Measurements from ENCODE around the gene ABTB2.
A peak's percentile ranks its signal among the peaks of the same experiment; 100 is the strongest.

Gene ABTB2

GRCh38 chr11:34148504-34149165 lies 209.2 kb downstream of the ABTB2 start:
- Mint-ChIP-seq H3K4me1 (no peaks in the 10 kb centered on the region), H3K36me3 (peaks cover 71% of the 10 kb centered on the region), H3K27ac (no peak overlapping the region), H3K9me3 (no peaks in the 10 kb centered on the region), H3K4me3 (no peak overlapping the region)
- ATAC-seq (no peak), DNase-seq (ENCODE audit: low spot score in 2 of 2) (no peak)

- no peaks in the 10 kb centered on the region for H3K4me1 Mint-ChIP-seq
- no peak for DNase-seq (ENCODE audit: low spot score in 2 of 2)
- peaks cover 76% of the 10 kb centered on the region for H3K36me3 Mint-ChIP-seq
- no peak for ATAC-seq
- H3K9me3 Mint-ChIP-seq, result no peaks in the 10 kb centered on the region
- no peak overlapping the region for H3K27ac Mint-ChIP-seq
- no peak overlapping the region for H3K4me3 Mint-ChIP-seq
These were observed 210.2 kb downstream of the ABTB2 start for GRCh38 chr11:34147581-34147980.

- Mint-ChIP-seq H3K36me3 (peaks cover 82% of the 10 kb centered on the region), H3K9me3 (no peaks in the 10 kb centered on the region), H3K4me3 (no peak overlapping the region), H3K4me1 (no peaks in the 10 kb centered on the region), H3K27ac (no peak overlapping the region)
- DNase-seq (ENCODE audit: low spot score in 2 of 2) (no peak), ATAC-seq (no peak)
These were observed 210.9 kb downstream of the ABTB2 start for GRCh38 chr11:34146866-34147265.

DNA sequence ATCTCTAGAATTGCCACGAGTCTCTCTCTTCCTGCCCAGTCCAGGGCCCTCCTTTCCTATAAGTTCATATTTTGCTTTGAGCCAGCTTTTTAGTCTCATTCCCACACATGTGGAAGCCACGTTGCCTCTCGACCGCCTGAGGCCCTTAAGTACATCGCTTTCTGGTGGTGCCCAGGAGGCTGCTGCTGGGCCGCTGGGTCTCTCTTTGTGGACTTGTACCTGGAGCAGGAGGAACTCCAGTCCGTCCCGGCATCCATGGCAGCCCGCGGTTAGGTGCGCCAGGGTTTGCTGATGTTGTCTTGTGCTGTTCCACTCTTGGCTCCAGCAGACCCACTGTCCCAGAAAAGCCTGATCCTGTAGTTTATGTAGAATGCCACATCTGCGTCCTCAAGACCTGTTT lies 211.4 kb downstream of the ABTB2 start:
- Mint-ChIP-seq H3K4me3 (no peak overlapping the region), H3K9me3 (no peaks in the 10 kb centered on the region), H3K4me1 (no peaks in the 10 kb centered on the region), H3K36me3 (peaks cover 86% of the 10 kb centered on the region), H3K27ac (no peak overlapping the region)
- ATAC-seq (no peak), DNase-seq (ENCODE audit: low spot score in 2 of 2) (no peak)

DNA sequence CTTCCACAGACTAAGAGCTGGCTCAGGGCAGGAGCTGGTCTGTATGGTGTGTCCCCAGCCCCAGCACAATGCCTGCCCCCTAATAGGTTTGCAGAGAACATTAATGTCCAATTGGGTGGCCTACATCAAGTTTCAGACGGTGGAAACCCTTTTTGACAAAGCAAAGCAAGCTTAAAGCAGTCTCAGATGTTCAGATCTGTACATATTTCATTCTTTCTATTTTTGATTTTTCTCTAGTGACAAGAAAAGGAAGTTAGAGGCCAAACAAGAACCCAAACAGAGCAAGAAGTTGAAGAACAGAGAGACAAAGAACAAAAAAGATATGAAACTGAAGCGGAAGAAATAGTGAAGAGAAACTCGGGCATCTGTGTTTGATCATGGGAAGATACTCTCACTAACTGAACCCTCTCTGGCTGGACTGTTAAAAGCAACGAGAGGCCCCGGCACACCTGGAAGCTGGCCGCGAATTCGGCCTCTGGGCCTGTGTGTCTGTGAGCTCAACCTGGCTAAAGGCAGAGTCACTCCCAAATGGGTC lies 211.9 kb downstream of the ABTB2 start:
- Mint-ChIP-seq H3K4me1 (no peaks in the 10 kb centered on the region), H3K4me3 (no peak overlapping the region), H3K27ac (peak overlapping the region; percentile 10), H3K36me3 (peaks cover 89% of the 10 kb centered on the region), H3K9me3 (no peaks in the 10 kb centered on the region)
- DNase-seq (ENCODE audit: low spot score in 2 of 2) (no peak), ATAC-seq (no peak)

GRCh38 chr11:34145073-34145472 lies 212.7 kb downstream of the ABTB2 start:
- Mint-ChIP-seq H3K36me3 (peaks cover 96% of the 10 kb centered on the region), H3K9me3 (no peaks in the 10 kb centered on the region), H3K4me3 (no peak overlapping the region), H3K4me1 (no peaks in the 10 kb centered on the region), H3K27ac (peak overlapping the region; percentile 10)
- no peak for ATAC-seq
- no peak for DNase-seq (ENCODE audit: low spot score in 2 of 2)

- peak overlapping the region; percentile 45 for H3K27ac Mint-ChIP-seq
- H3K9me3 Mint-ChIP-seq, result no peaks in the 10 kb centered on the region
- H3K4me3 Mint-ChIP-seq, result no peak overlapping the region
- DNase-seq (ENCODE audit: low spot score in 2 of 2) (no peak), ATAC-seq (no peak)
- H3K36me3 Mint-ChIP-seq, result peaks cover 96% of the 10 kb centered on the region
- H3K4me1 Mint-ChIP-seq, result peaks cover 8% of the 10 kb centered on the region
These were observed 214.8 kb downstream of the ABTB2 start for GRCh38 chr11:34143048-34143447.

DNA sequence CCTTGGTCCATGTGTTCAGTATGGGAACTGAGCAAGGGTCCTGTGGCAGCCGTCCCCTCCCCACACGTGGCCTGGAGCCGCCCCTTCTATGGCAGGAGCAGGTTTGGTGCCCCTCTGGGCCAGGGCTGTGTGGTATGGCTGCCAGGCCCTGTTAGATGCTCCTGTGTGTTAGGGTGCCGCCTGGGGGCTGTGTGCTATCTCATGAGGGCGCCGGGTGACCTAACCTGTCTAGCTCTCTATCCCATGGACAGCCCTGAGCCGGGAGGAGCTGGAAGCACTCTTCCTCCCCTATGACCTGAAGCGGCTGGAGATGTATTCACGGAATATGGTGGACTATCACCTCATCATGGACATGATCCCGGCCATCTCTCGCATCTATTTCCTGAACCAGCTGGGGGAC lies 217.7 kb downstream of the ABTB2 start:
- Mint-ChIP-seq H3K4me1 (peaks cover 14% of the 10 kb centered on the region), H3K27ac (no peak overlapping the region), H3K9me3 (no peaks in the 10 kb centered on the region), H3K36me3 (peaks cover 96% of the 10 kb centered on the region), H3K4me3 (no peak overlapping the region)
- ATAC-seq, result no peak
- DNase-seq (ENCODE audit: low spot score in 2 of 2), result no peak

DNA sequence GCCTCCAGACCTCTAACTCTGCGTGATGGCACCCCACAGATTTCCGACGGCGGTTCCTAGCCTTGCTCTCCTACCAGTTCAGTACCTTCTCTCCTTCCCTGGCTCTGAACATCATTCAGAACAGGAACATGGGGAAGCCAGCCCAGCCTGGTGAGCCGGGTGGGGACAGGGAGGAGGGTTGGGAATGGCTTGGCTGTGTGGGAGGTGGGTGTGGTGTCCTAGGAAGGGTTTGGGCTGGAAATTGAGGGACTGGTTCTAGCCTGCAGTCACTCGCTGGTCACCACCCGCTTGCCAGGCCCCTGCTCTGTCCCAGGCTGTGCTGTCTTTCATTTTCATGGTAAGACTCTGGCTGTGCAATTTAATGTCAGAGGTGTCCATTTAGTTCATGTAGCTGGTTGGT lies 218.5 kb downstream of the ABTB2 start:
- Mint-ChIP-seq H3K36me3 (peaks cover 96% of the 10 kb centered on the region), H3K27ac (peak overlapping the region; percentile 32), H3K4me1 (peaks cover 14% of the 10 kb centered on the region), H3K9me3 (no peaks in the 10 kb centered on the region), H3K4me3 (no peak overlapping the region)
- DNase-seq (ENCODE audit: low spot score in 2 of 2) (no peak), ATAC-seq (no peak)

DNA sequence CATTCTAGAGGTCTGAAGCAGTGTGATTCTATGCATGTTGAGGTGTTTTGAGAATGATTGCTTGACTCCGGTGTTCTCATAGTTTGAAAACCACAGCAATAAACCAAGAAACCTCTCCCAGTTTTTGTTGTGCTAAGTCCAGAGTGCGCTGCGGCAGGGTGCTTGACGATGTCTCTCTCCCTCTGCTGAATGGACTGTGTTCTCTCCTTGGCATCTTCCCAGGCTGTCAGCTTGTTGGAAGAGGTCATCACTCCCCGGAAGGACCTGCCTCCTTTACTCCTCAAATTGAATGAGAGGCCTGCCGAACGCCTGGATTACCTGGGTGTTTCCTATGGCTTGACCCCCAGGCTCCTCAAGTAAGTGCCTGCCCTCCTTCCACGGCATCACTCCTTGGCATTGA lies 221.4 kb downstream of the ABTB2 start:
- Mint-ChIP-seq H3K4me1 (peaks cover 14% of the 10 kb centered on the region), H3K27ac (no peak overlapping the region), H3K9me3 (no peaks in the 10 kb centered on the region), H3K4me3 (no peak overlapping the region), H3K36me3 (peaks cover 96% of the 10 kb centered on the region)
- ATAC-seq, result no peak
- DNase-seq (ENCODE audit: low spot score in 2 of 2), result no peak

DNA sequence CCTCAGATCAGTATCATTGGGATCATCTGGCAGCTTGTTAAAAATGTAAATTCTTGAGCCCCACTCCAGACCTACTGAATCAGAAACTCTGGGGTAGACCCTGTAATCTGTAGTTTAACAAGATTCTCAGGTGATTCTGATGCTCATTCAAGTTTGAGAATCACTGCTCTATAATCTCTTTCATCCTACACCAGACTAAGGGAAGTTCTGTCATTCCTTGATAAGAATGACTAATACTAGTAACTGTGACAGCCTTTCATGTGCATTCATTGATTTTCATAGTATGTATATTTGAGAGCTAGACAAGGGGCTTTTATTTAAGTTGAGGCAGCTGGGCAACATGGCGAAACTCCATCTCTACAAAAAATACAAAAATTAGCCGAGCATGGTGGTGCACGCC lies 222.4 kb downstream of the ABTB2 start:
- Mint-ChIP-seq H3K27ac (no peak overlapping the region), H3K4me1 (peaks cover 14% of the 10 kb centered on the region), H3K4me3 (no peak overlapping the region), H3K9me3 (no peaks in the 10 kb centered on the region), H3K36me3 (peaks cover 100% of the 10 kb centered on the region)
- ATAC-seq (peak; percentile 74), DNase-seq (ENCODE audit: low spot score in 2 of 2) (no peak)

DNA sequence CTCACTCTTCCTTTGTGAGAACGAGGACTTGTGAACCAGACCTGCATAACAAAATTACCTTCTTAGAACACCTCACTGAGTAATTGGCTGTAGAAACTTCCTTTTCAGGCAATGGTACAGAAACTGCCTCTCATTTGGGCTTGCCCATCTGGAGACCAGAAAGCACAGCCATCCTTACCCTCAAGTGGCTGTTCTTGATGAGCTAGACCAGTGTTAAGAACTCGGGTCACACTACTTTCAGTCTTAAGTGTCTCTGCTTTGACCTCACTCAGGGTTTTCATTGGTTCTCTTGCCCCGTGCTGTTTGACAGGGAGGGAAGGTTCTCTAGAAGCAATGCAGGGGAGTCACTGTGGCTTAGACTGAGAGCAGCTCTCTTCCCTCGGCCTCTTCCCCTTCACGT lies 223.0 kb downstream of the ABTB2 start:
- H3K27ac Mint-ChIP-seq, result no peak overlapping the region

GRCh38 chr11:34132261-34132965 lies 225.4 kb downstream of the ABTB2 start:
- peaks cover 100% of the 10 kb centered on the region for H3K36me3 Mint-ChIP-seq
- H3K27ac Mint-ChIP-seq, result no peak overlapping the region
- H3K4me1 Mint-ChIP-seq, result no peaks in the 10 kb centered on the region
- ATAC-seq, result no peak
- no peak for DNase-seq (ENCODE audit: low spot score in 2 of 2)
- H3K9me3 Mint-ChIP-seq, result no peaks in the 10 kb centered on the region
- no peak overlapping the region for H3K4me3 Mint-ChIP-seq

More for the DNA sequence above, 223.0 kb downstream of the ABTB2 start:
- Mint-ChIP-seq H3K9me3 (no peaks in the 10 kb centered on the region), H3K4me3 (no peak overlapping the region), H3K4me1 (peaks cover 14% of the 10 kb centered on the region), H3K36me3 (peaks cover 100% of the 10 kb centered on the region)
- DNase-seq (ENCODE audit: low spot score in 2 of 2) (no peak), ATAC-seq (peak; percentile 74)

- DNase-seq (ENCODE audit: low spot score in 2 of 2) (no peak), ATAC-seq (no peak)
- H3K36me3 Mint-ChIP-seq, result peaks cover 100% of the 10 kb centered on the region
- H3K27ac Mint-ChIP-seq, result no peak overlapping the region
- H3K9me3 Mint-ChIP-seq, result no peaks in the 10 kb centered on the region
- no peaks in the 10 kb centered on the region for H3K4me1 Mint-ChIP-seq
- H3K4me3 Mint-ChIP-seq, result no peak overlapping the region
These were observed 229.0 kb downstream of the ABTB2 start for GRCh38 chr11:34128824-34129223.

DNA sequence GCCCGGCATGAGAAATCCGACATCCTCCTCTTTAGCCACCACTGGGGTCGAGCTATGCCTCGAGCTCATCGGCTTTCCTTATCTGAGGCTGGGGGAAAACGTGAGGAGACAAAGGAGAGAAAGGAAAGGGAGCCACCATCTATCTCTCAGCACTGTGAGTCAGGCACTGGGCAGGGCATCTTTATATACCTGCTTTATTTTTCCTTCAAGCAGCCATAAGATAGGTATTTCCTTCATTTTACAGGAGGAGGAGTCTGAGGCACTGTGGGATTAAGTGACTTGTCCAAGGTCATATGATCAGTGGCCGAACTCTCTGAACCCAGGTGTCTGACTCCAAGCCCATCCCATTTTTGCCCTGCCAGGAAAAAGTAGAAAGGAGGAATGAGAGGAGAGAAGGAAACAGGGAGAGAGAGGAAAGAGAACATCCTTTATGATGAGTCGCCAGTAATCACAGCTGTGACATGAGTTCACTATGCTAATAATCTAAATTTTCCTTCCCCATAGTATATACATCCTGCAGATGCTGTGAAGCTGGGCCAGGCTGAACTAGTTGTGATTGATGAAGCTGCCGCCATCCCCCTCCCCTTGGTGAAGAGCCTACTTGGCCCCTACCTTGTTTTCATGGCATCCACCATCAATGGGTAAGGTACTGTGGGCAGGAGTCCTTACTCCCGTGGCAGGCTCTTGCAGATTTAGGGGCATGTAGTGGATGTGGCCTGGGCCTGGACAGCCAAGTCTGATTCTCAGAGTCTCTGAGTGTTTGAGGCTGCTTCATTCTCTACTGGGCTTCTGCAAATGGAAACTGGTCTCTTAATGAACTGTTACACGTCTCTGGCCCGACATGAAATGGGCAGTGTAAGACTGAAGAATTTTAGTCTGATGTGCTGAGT lies 230.6 kb downstream of the ABTB2 start:
- Mint-ChIP-seq H3K9me3 (no peaks in the 10 kb centered on the region), H3K4me1 (no peaks in the 10 kb centered on the region), H3K4me3 (no peak overlapping the region), H3K27ac (peak overlapping the region; percentile 78), H3K36me3 (peaks cover 100% of the 10 kb centered on the region)
- no peak for DNase-seq (ENCODE audit: low spot score in 2 of 2)
- ATAC-seq, result no peak
